Stimulated activated CD4-positive, alpha-beta T cell treated with anti-CD3 and anti-CD28 coated beads, TNF-alpha, amount 100 ng/mL, for 4 hours (primary cell): ENCODE results near the gene ZNF275.
"Not testable (repeated sequence)": the region's sequence is repeated elsewhere in the genome, so short reads cannot be mapped to it uniquely, and the experiment has no call there.

ENCODE experiments used
- DNase-seq, 3 experiments: peaks; one replicate each; pipeline ENCODE4 v3.0.0-alpha.2; 2020; ENCODE audit warnings: low read depth in 3 of 3

ZNF275 gene

GRCh38 chrX:153319295-153320046 is 14.5 kb upstream of the ZNF275 start:
- no peak for DNase-seq

GRCh38 chrX:153320047-153320443 is 13.9 kb upstream of the ZNF275 start:
- not testable (repeated sequence) for DNase-seq

GRCh38 chrX:153320555-153321184 is 13.3 kb upstream of the ZNF275 start:
- no peak for DNase-seq

- no peak for DNase-seq
Observed at GRCh38 chrX:153321381-153322124, 12.4 kb upstream of the ZNF275 start, which contains the start of gene PNMA6F. PNMA6F (minus strand) TSS chrX:153321767; CDS start chrX:153320674, 1,093 bp downstream.

- DNase-seq: no peak
Observed at GRCh38 chrX:153327561-153327960, 6.4 kb upstream of the ZNF275 start.

- DNase-seq: no peak
Observed at GRCh38 chrX:153333266-153333665, 687 bp upstream of the ZNF275 start.

- no peak for DNase-seq
Observed at GRCh38 chrX:153334654-153335295, 822 bp downstream of the ZNF275 start.

- DNase-seq: no peak
Observed at GRCh38 chrX:153336121-153336894, 2.4 kb downstream of the ZNF275 start.

GRCh38 chrX:153336988-153337387 is 3.0 kb downstream of the ZNF275 start:
- no peak for DNase-seq

GRCh38 chrX:153338836-153339235 is 4.9 kb downstream of the ZNF275 start:
- no peak for DNase-seq

- no peak for DNase-seq
Observed at GRCh38 chrX:153339662-153340061, 5.7 kb downstream of the ZNF275 start.

GRCh38 chrX:153340111-153340510 is 6.2 kb downstream of the ZNF275 start:
- no peak for DNase-seq

GRCh38 chrX:153342762-153343558 is 9.0 kb downstream of the ZNF275 start:
- no peak for DNase-seq

GRCh38 chrX:153343674-153344073 is 9.7 kb downstream of the ZNF275 start:
- DNase-seq: no peak

GRCh38 chrX:153347530-153347929 is 13.6 kb downstream of the ZNF275 start:
- no peak for DNase-seq

- DNase-seq: no peak
Observed at GRCh38 chrX:153348421-153348820, 14.5 kb downstream of the ZNF275 start.

- no peak for DNase-seq
Observed at GRCh38 chrX:153349952-153350351, 16.0 kb downstream of the ZNF275 start.

GRCh38 chrX:153351981-153352380 is 18.0 kb downstream of the ZNF275 start:
- no peak for DNase-seq

GRCh38 chrX:153352858-153353257 is 18.9 kb downstream of the ZNF275 start:
- DNase-seq: no peak

- no peak for DNase-seq
Observed at GRCh38 chrX:153353416-153353815, 19.5 kb downstream of the ZNF275 start.

GRCh38 chrX:153357877-153358276 is 23.9 kb downstream of the ZNF275 start:
- no peak for DNase-seq
